HG03097 (cell line): ENCODE measurements around the gene MYOD1.

Source experiments
- ATAC-seq: cut with Tn5 transposase; IDR thresholded peaks from one replicate; pipeline ENCODE4 v1.9.1; 2021; ENCODE audit not compliant: unreplicated experiment, low FRiP score

Gene MYOD1

GRCh38 chr11:17733261-17733660, 13.9 kb downstream of the MYOD1 start:
- ATAC-seq = no peak

GRCh38 chr11:17734418-17734911, 15.1 kb downstream of the MYOD1 start, which contains the start of gene KCNC1:
Gene KCNC1, plus strand, starts transcription at chr11:17734781. Its CDS starts 1,222 bp downstream, at chr11:17736003.
- ATAC-seq = no peak

GRCh38 chr11:17734986-17735817, 15.8 kb downstream of the MYOD1 start:
- no peak for ATAC-seq

GRCh38 chr11:17735818-17736578, 16.6 kb downstream of the MYOD1 start:
- ATAC-seq = no peak

- ATAC-seq = no peak
Observed at GRCh38 chr11:17736579-17736893, 17.2 kb downstream of the MYOD1 start.

GRCh38 chr11:17736930-17737817, 17.8 kb downstream of the MYOD1 start:
- no peak for ATAC-seq

GRCh38 chr11:17738151-17738973, 19.0 kb downstream of the MYOD1 start:
- ATAC-seq = no peak

- ATAC-seq = no peak
Observed at GRCh38 chr11:17739945-17740338, 20.6 kb downstream of the MYOD1 start.

- no peak for ATAC-seq
Observed at GRCh38 chr11:17740649-17741235, 21.4 kb downstream of the MYOD1 start.

GRCh38 chr11:17741487-17741886, 22.1 kb downstream of the MYOD1 start:
- no peak for ATAC-seq

- no peak for ATAC-seq
Observed at GRCh38 chr11:17742019-17742418, 22.6 kb downstream of the MYOD1 start.

GRCh38 chr11:17743026-17743807, 23.8 kb downstream of the MYOD1 start:
- no peak for ATAC-seq

- no peak for ATAC-seq
Observed at GRCh38 chr11:17743808-17744119, 24.4 kb downstream of the MYOD1 start.

GRCh38 chr11:17744151-17744940, 25.0 kb downstream of the MYOD1 start:
- no peak for ATAC-seq

GRCh38 chr11:17745023-17745772, 25.8 kb downstream of the MYOD1 start:
- ATAC-seq = no peak

- ATAC-seq = no peak
Observed at GRCh38 chr11:17746096-17746495, 26.7 kb downstream of the MYOD1 start.

GRCh38 chr11:17747131-17747955, 28.0 kb downstream of the MYOD1 start:
- no peak for ATAC-seq
